ENCODE measurements around the gene WDR74. TPM values are rescaled to one million over a fixed set of nuclear protein-coding genes. Genes with fewer than 3 reads are reported as not detected.
"Not testable (repeated sequence)": the region's sequence is repeated elsewhere in the genome, so short reads cannot be mapped to it uniquely, and the experiment has no call there.

The WDR74 gene
- total RNA-seq, 1 donor from 2014 or later: 55.8 TPM

DNA sequence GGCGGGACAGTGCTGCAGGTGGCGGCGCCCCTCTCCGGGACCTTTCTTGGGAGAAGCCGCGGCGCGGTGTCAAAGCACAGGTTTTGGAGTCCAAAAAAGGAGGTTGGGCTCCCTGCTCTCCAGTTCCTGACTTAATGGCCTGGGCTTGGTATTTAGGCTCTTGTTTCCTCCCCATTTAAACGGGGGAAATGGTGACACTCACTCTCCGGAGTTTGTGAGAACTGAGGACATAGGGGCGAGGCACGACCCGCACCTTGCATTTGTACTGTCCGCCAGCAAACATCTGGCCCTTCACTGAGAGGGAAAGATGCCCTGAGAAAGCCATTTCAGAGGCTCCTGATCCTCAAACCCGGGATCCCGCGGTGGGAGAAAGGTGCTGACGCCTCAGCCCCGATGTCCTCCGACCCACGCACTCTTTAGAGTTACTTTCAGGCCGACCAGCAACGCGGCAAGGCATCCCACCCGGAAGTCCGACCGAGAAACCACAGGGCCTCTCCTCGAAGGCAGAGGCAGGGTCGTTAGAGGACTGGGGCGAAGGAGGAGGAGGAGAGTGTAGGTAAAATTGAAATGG is 2.9 kb upstream of the WDR74 start:
- Mint-ChIP-seq H3K4me3 (ENCODE audit: low read depth) (no peak overlapping the region), H3K27ac (no peak overlapping the region), H3K4me1 (ENCODE audit: low read depth) (peaks cover 11% of the 10 kb centered on the region), H3K36me3 (ENCODE audit: insufficient read depth) (peaks cover 6% of the 10 kb centered on the region), H3K9me3 (ENCODE audit: low read depth) (peaks cover 3% of the 10 kb centered on the region), H3K27me3 (no peaks in the 10 kb centered on the region)
- TF ChIP-seq, protein P1, sequence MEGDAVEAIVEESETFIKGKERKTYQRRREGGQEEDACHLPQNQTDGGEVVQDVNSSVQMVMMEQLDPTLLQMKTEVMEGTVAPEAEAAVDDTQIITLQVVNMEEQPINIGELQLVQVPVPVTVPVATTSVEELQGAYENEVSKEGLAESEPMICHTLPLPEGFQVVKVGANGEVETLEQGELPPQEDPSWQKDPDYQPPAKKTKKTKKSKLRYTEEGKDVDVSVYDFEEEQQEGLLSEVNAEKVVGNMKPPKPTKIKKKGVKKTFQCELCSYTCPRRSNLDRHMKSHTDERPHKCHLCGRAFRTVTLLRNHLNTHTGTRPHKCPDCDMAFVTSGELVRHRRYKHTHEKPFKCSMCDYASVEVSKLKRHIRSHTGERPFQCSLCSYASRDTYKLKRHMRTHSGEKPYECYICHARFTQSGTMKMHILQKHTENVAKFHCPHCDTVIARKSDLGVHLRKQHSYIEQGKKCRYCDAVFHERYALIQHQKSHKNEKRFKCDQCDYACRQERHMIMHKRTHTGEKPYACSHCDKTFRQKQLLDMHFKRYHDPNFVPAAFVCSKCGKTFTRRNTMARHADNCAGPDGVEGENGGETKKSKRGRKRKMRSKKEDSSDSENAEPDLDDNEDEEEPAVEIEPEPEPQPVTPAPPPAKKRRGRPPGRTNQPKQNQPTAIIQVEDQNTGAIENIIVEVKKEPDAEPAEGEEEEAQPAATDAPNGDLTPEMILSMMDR (IDR thresholded peaks at IDR 0.05; ENCODE audit: unreplicated experiment): no peak
- peak; percentile 23 for DNase-seq (ENCODE audit: low spot score, unreplicated experiment)

DNA sequence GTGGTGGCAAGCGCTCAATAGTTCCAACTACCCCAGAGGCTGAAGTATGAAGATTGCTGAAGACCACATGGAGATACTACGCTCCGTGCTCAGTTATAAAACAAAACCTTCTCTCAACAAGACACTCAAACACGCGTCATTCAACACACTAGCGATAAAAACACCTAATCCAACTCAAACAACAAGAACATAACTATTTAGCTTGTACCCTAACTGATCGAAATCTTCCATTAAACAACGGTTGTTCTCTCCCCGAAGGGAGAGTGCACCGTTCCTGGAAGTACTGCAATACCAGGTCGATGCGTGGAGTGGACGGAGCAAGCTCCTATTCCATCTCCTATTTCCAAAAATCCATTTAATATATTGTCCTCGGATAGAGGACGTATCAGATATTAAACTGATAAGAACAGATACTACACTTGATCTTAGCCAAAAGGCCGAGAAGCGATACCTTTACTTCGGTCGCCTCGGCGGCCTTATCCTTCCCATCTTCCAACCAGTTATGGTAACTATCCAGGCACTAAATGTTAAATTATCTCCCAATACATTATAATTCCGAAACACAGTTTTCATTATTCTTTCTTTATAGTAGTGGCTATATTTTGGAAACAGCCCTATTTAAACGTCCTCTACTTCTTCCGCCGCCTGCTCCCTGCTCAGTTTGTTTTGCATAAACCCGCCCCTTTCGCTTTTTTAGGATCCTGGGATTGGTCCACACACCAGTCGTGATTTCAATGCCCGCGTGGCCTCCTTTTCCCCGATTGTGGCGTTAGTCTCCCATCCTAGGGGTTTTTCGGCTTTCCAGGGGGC is 2.2 kb upstream of the WDR74 start:
- TF ChIP-seq, protein P1 (IDR thresholded peaks at IDR 0.05; ENCODE audit: unreplicated experiment): no peak
- H3K4me3 Mint-ChIP-seq (ENCODE audit: low read depth): no peak overlapping the region

DNA sequence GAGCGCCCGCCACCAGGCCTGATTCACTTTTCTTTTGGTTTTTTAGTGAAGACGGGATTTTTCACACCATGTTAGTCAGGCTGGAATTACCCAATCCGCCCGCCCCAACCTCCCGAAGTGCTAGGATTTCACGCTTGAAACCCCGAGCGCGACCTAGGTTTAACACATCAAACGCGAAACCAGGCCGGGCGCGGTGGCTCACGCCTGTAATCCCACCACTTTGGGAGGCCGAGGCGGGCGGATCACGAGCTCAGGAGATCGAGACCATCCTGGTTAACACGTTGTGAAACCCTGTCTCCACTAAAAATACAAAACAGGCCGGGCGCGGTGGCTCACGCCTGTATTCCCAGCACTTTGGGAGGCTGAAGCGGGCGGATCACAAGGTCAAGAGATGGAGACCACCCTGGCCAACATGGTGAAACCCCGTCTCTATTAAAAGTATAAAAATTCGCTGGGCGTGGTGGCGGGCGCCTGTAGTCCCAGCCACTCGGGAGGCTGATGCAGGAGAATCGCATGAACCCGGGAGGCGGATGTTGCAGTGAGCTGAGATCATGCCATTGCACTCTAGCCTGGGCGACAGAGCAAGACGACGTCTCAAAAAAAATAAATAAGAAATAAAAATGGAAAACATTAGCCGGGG is 1.5 kb upstream of the WDR74 start:
- not testable (repeated sequence) for H3K36me3 Mint-ChIP-seq (ENCODE audit: insufficient read depth)
- peaks cover 11% of the 10 kb centered on the region for H3K4me1 Mint-ChIP-seq (ENCODE audit: low read depth)
- peak; percentile 35 for DNase-seq (ENCODE audit: low spot score, unreplicated experiment)

More for the DNA sequence above, 2.2 kb upstream of the WDR74 start:
- peaks cover 11% of the 10 kb centered on the region for H3K4me1 Mint-ChIP-seq (ENCODE audit: low read depth)
- H3K9me3 Mint-ChIP-seq (ENCODE audit: low read depth): no peaks in the 10 kb centered on the region
- no peak overlapping the region for H3K27ac Mint-ChIP-seq
- peak; percentile 74 for DNase-seq (ENCODE audit: low spot score, unreplicated experiment)
- H3K36me3 Mint-ChIP-seq (ENCODE audit: insufficient read depth): peaks cover 6% of the 10 kb centered on the region
- H3K27me3 Mint-ChIP-seq: no peaks in the 10 kb centered on the region

DNA sequence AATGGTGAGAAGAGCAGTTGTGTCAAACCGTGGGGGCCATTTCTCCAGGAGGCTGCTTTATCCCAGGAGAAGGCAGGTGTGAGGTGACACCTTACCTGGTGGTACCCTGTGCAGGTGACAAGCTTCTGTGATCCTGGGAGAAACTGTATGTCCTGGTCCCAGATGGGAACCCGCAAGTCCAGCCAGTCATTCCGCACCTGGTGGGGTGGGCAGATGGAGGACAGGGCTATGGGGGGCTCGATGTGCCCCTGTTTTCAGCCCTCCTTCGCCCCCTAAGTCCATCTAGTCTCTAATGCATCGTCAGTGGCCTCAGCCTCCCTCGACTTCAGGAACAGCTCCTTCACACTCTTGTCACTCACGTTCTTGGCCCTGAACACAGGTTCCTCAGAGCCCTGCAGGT is 4.1 kb downstream of the WDR74 start:
- H3K4me3 Mint-ChIP-seq (ENCODE audit: low read depth): no peak overlapping the region
- H3K27me3 Mint-ChIP-seq: no peaks in the 10 kb centered on the region
- no peaks in the 10 kb centered on the region for H3K9me3 Mint-ChIP-seq (ENCODE audit: low read depth)
- H3K4me1 Mint-ChIP-seq (ENCODE audit: low read depth): peaks cover 22% of the 10 kb centered on the region
- peaks cover 13% of the 10 kb centered on the region for H3K36me3 Mint-ChIP-seq (ENCODE audit: insufficient read depth)
- TF ChIP-seq, protein P1 (IDR thresholded peaks at IDR 0.05; ENCODE audit: unreplicated experiment): no peak
- DNase-seq (ENCODE audit: low spot score, unreplicated experiment): no peak
- H3K27ac Mint-ChIP-seq: no peak overlapping the region

More for the DNA sequence above, 1.5 kb upstream of the WDR74 start:
- not testable (repeated sequence) for H3K27me3 Mint-ChIP-seq; H3K4me3 Mint-ChIP-seq (ENCODE audit: low read depth); H3K27ac Mint-ChIP-seq; H3K9me3 Mint-ChIP-seq (ENCODE audit: low read depth)

DNA sequence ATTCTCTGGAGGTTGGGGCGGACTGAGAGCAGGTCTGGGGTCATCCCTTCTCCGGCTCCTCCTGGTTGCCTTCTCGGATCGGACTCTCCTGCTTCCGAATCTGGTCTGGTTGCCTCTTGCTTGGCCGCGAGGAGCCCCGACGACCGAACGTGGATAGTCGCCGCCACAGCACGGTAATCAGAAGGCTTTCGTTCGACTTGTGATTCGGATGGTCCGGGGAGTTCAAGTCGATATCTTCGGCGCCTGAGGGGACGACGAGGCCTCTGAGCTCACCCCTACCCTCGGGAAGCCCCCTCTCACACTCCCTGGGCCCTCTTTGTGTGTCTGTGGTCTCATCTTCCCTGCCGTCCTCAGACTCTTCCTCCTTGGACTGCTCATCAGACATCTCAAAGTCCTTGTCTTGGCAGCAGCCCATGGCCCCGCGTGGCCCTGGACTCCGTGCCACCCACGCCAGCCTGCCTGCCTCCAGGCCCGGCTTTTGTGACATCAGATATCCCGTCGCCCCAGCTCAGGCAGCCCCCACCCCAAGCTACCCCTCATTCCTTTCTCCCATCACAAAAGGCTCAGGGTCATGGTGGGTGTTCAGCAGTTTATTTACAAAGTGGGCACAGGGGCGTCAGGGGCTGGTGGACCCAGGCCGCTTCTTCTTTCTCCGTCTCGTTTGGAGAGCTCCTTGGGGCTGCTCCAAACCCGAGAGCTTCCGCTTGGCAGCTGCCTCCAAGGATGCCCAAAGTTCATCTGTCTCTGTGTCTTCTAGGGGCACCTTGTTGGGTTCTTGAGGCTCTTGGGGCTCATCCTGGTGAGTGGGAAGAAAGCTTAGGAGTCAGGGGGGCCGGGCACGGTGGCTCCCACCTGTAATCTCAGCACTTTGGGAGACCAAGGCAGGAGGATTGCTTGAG is 6.8 kb downstream of the WDR74 start, which contains the start of gene TEX54:
Gene TEX54, minus strand, starts transcription at position 506 of the 899 bp plus-strand sequence.
- H3K36me3 Mint-ChIP-seq (ENCODE audit: insufficient read depth): peaks cover 11% of the 10 kb centered on the region
- peak within 1 kb of the TSS; percentile 100 for H3K27ac Mint-ChIP-seq
- peak within 1 kb of the TSS; percentile 93 for H3K4me3 Mint-ChIP-seq (ENCODE audit: low read depth)
- TF ChIP-seq, protein P1 (IDR thresholded peaks at IDR 0.05; ENCODE audit: unreplicated experiment): no peak
- H3K27me3 Mint-ChIP-seq: no peaks in the 10 kb centered on the region
- DNase-seq (ENCODE audit: low spot score, unreplicated experiment): no peak
- H3K4me1 Mint-ChIP-seq (ENCODE audit: low read depth): peaks cover 18% of the 10 kb centered on the region
- no peaks in the 10 kb centered on the region for H3K9me3 Mint-ChIP-seq (ENCODE audit: low read depth)

All from progenitor cell of endocrine pancreas (in vitro differentiated cells).